K562 (cell line): ENCODE results near the gene PELI1. TPM values are rescaled to one million over a fixed set of nuclear protein-coding genes. Genes with fewer than 3 reads are reported as not detected.
"Not testable (repeated sequence)": the region's sequence is repeated elsewhere in the genome, so short reads cannot be mapped to it uniquely, and the experiment has no call there.

Experiments
- ATAC-seq: fragments of 200-7000 bp; cut with Tn5 transposase; 3 replicates; pipeline ENCODE4 v1.9.1; 2020; ENCODE audit warnings: moderate library complexity
- BruUV-seq: library from RNA; stranded (reverse); fragments of 400-500 nt; replicated peaks from 2 replicates; lab custom pipeline; 2021; lab: Mats Ljungman, UMichigan
- CTCF ChIA-PET: fragments of 300-600 bp; formaldehyde crosslinking; extraction: SDS; loops from one replicate; lab custom pipeline; 2021; ENCODE audit warnings: low intra/inter-chr PET ratio; lab: Yijun Ruan, JAX
- POLR2A ChIA-PET: fragments of 300-600, 350-650 bp; sonication (Branson Sonifier 250); formaldehyde crosslinking; extraction: SDS; loops from one replicate; lab custom pipeline; 2021; ENCODE audit warnings: antibody characterized with exemption, inconsistent platforms; lab: Yijun Ruan, JAX
- DNase-seq, 4 experiments: peaks; one replicate each; pipeline versions ENCODE4 v3.0.0 to v3.0.0-alpha.2; 2011 to 2018; ENCODE audit warnings: low spot score in 3 of 4, mixed read lengths in 3 of 4; ENCODE audit errors: extremely low read depth in 1 of 4
- FAIRE-seq: peaks from 2 replicates; lab custom pipeline; 2011; peaks lifted over from hg19 to GRCh38; lab: Jason Lieb, UNC
- H2AFZ ChIP-seq: 2 replicates; pipeline ENCODE4 v1.6.0; 2011; ENCODE audit warnings: low read depth, low read length, control low read depth, inconsistent platforms
- H3K27ac ChIP-seq: fragments of 200-600 bp; 3 replicates; pipeline ENCODE4 v1.8.0; 2011; ENCODE audit warnings: low read depth, mild to moderate bottlenecking, control low read depth, inconsistent platforms, low read length, moderate library complexity, mixed read lengths; ENCODE audit errors: extremely low read depth
- H3K27me3 ChIP-seq, 2 experiments: fragments of 300-600 bp in 1 of 2; 2 replicates in 1 of 2; 3 replicates in 1 of 2; pipeline versions ENCODE4 v1.6.0 to v1.8.0; 2011; ENCODE audit warnings: inconsistent platforms in 2 of 2, low read length in 2 of 2, mild to moderate bottlenecking in 1 of 2, mixed read lengths in 1 of 2, moderate library complexity in 1 of 2; ENCODE audit not compliant: control insufficient read depth in 2 of 2, insufficient read depth in 2 of 2
- H3K36me3 ChIP-seq: fragments of 300-600 bp; 3 replicates; pipeline ENCODE4 v1.8.0; 2011; ENCODE audit warnings: mild to moderate bottlenecking, low read length, inconsistent platforms; ENCODE audit not compliant: control insufficient read depth, insufficient read depth
- H3K4me1 ChIP-seq, 2 experiments: fragments of 200-600 bp in 1 of 2; replicated peaks in 1 of 2; 2 replicates in 1 of 2; 3 replicates in 1 of 2; pipeline versions ENCODE4 v1.5.1 to v1.8.0; 2011; ENCODE audit warnings: inconsistent platforms in 2 of 2, low read length in 2 of 2, mild to moderate bottlenecking in 1 of 2, mixed read lengths in 1 of 2, moderate library complexity in 1 of 2; ENCODE audit not compliant: control insufficient read depth in 2 of 2, insufficient read depth in 2 of 2
- H3K4me2 ChIP-seq: 2 replicates; pipeline ENCODE4 v1.6.1; 2011; ENCODE audit warnings: low read length, control low read depth, inconsistent platforms, mixed read lengths; ENCODE audit not compliant: insufficient read depth
- H3K4me3 ChIP-seq: fragments of 200-600 bp; sonication (generic), shearing (Covaris generic); 2 replicates; pipeline ENCODE4 v1.5.1; 2016; ENCODE audit warnings: control low read depth, inconsistent platforms
- H3K79me2 ChIP-seq: fragments of 200-600 bp; 3 replicates; pipeline ENCODE4 v1.8.0; 2011; ENCODE audit warnings: low read length, inconsistent platforms; ENCODE audit not compliant: control insufficient read depth, insufficient read depth
- H3K9ac ChIP-seq, 2 experiments: 2 replicates each; pipeline versions ENCODE4 v1.6.0 to v1.6.1; 2011; ENCODE audit warnings: low read depth in 2 of 2, low read length in 2 of 2, control low read depth in 1 of 2, inconsistent platforms in 1 of 2, mild to moderate bottlenecking in 1 of 2, mixed read lengths in 1 of 2; ENCODE audit not compliant: insufficient read depth in 1 of 2
- H3K9me1 ChIP-seq: one replicate; pipeline ENCODE4 v1.6.0; 2011; ENCODE audit warnings: inconsistent platforms, mild to moderate bottlenecking, low read length, moderate library complexity; ENCODE audit not compliant: control insufficient read depth, insufficient read depth
- H3K9me3 ChIP-seq: replicated peaks from 2 replicates; pipeline ENCODE4 v1.5.1; 2011; ENCODE audit warnings: low read depth, low read length, inconsistent platforms; ENCODE audit not compliant: control insufficient read depth, insufficient read depth
- H4K20me1 ChIP-seq: replicated peaks from 2 replicates; pipeline ENCODE4 v1.6.1; 2011; ENCODE audit warnings: low read length, inconsistent platforms, mixed read lengths; ENCODE audit not compliant: control insufficient read depth, insufficient read depth
- ARID2 ChIP-seq: fragments of 450-650 bp; IDR thresholded peaks from 2 replicates; pipeline ENCODE4 v1.6.1; 2017; ENCODE audit warnings: antibody characterized with exemption, mild to moderate bottlenecking
- ARNT ChIP-seq, 2 experiments: fragments of 450-650 bp; IDR thresholded peaks; 2 replicates each; pipeline ENCODE4 v1.6.1; 2016; ENCODE audit warnings: mild to moderate bottlenecking in 1 of 2
- ATF1 ChIP-seq, 2 experiments: fragments of 450-650 bp in 1 of 2; IDR thresholded peaks; 2 replicates each; pipeline ENCODE4 v1.6.1; 2016; ENCODE audit warnings: missing compliant biosample characterization in 1 of 2, missing genetic modification characterization in 1 of 2
- ATF3 ChIP-seq, 2 experiments: fragments of 450-650 bp in 1 of 2; sonication (generic) in 1 of 2; formaldehyde crosslinking in 1 of 2; IDR thresholded peaks in 1 of 2; conservative IDR thresholded peaks in 1 of 2; 2 replicates each; pipeline versions ENCODE4 v1.6.1 to v1.8.1; 2016 to 2023; ENCODE audit warnings: mild to moderate bottlenecking in 2 of 2, moderate library complexity in 2 of 2, inconsistent platforms in 1 of 2, missing genetic modification reagents in 1 of 2
- CBFA2T3 ChIP-seq: fragments of 450-650 bp; IDR thresholded peaks from 2 replicates; pipeline ENCODE4 v1.6.1; 2017
- CREB3 ChIP-seq: fragments of 450-650 bp; conservative IDR thresholded peaks from 2 replicates; pipeline ENCODE4 v1.6.1; 2016; ENCODE audit warnings: missing genetic modification characterization, low read depth, mild to moderate bottlenecking, missing compliant biosample characterization, moderate library complexity
- CXXC5 ChIP-seq: fragments of 250-450 bp; sonication (Bioruptor Pico); IDR thresholded peaks from 2 replicates; pipeline ENCODE4 v1.8.0; 2022; ENCODE audit warnings: inconsistent platforms, mild to moderate bottlenecking, moderate library complexity
- HDGF ChIP-seq: fragments of 450-650 bp; IDR thresholded peaks from 2 replicates; pipeline ENCODE4 v1.6.1; 2016
- HSF4 ChIP-seq: fragments of 250-450 bp; sonication (Bioruptor Pico); IDR thresholded peaks from 2 replicates; pipeline ENCODE4 v2.1.2; 2022; ENCODE audit warnings: mild to moderate bottlenecking, moderate library complexity, borderline replicate concordance
- RBM22 ChIP-seq: fragments of 200-400 bp; formaldehyde crosslinking; IDR thresholded peaks from 2 replicates; pipeline ENCODE4 v1.6.1; 2018; ENCODE audit warnings: low read length, low read depth; ENCODE audit not compliant: poor library complexity, severe bottlenecking
- RHOXF2B ChIP-seq: fragments of 250-450 bp; sonication (Bioruptor Pico); conservative IDR thresholded peaks from 2 replicates; pipeline ENCODE4 v1.5.1; 2021
- SMAD4 ChIP-seq: fragments of 250-450 bp; sonication (Bioruptor Pico); conservative IDR thresholded peaks from 2 replicates; pipeline ENCODE4 v1.8.0; 2021; ENCODE audit warnings: inconsistent platforms, mild to moderate bottlenecking, moderate library complexity
- TEAD2 ChIP-seq: fragments of 450-650 bp; IDR thresholded peaks from 2 replicates; pipeline ENCODE4 v1.6.1; 2016; ENCODE audit warnings: missing genetic modification characterization, control low read depth, missing compliant biosample characterization
- U2AF1 ChIP-seq: fragments of 200-400 bp; formaldehyde crosslinking; optimal IDR thresholded peaks from 2 replicates; pipeline ENCODE3; 2017; ENCODE audit warnings: mild to moderate bottlenecking, low read depth, low read length, moderate library complexity
- ZBTB17 ChIP-seq: fragments of 450-650 bp; formaldehyde crosslinking; IDR thresholded peaks from 2 replicates; pipeline ENCODE4 v1.4.0; 2020; ENCODE audit warnings: mild to moderate bottlenecking
- ZBTB9 ChIP-seq: fragments of 450-650 bp; formaldehyde crosslinking; IDR thresholded peaks from 2 replicates; pipeline ENCODE4 v1.4.0; 2020; ENCODE audit warnings: mild to moderate bottlenecking, moderate library complexity
- ZC3H11A ChIP-seq: IDR thresholded peaks from 2 replicates; pipeline ENCODE4 v1.6.1; 2012; ENCODE audit warnings: low read depth, low read length, improper control_type of control experiment
- WGBS: fragments of 100-300 bp; shearing (Covaris generic); methylation state at CpG from one replicate; pipeline ENCODE4 v1.1.6; 2016; ENCODE audit warnings: low coverage, mixed read lengths; ENCODE audit not compliant: insufficient coverage; ENCODE audit errors: missing lambda C conversion rate; 5-methylcytosine and 5-hydroxymethylcytosine counted together
- in situ Hi-C: fragments of 300-500 bp; cut with MboI; formaldehyde crosslinking; loops from 4 replicates; pipeline ENCODE4 v1.15.0; 2018; ENCODE audit warnings: inconsistent platforms, mixed read lengths
- intact Hi-C: fragments of 100-400 bp; cut with micrococcal nuclease; formaldehyde crosslinking; loops from 2 replicates; pipeline ENCODE4 v1.14.2; 2022
- polyA plus RNA-seq, 8 experiments: library from polyadenylated mRNA; depleted of rRNA in 4 of 8; stranded (reverse) in 5 of 8; unstranded in 3 of 8; fragments of >200 nt; fragmentation: Nextera tagmentation in 2 of 8; fragmentation: Illumina TruSeq in 1 of 8; extraction: Ambion mirVana in 2 of 8; extraction: Trizol in 1 of 8; gene quantifications; 2 replicates each; pipeline versions ENCODE4 v1.2.1 to v1.2.3, GENCODE V29; 2011 to 2014; ENCODE audit warnings: inconsistent platforms in 1 of 8, missing spikeins in 1 of 8
- total RNA-seq, 7 experiments: library from RNA; depleted of rRNA in 6 of 7; stranded (reverse); fragments of >200 nt in 6 of 7; fragmentation: Illumina TruSeq in 2 of 7; extraction: Trizol in 2 of 7; gene quantifications; 2 replicates each; pipeline versions ENCODE4 v1.2.1 to v1.2.3, GENCODE V29; 2011 to 2021; ENCODE audit warnings: low replicate concordance in 1 of 7
- TF ChIP-seq, protein P1 (sequence below): fragments of 450-650 bp; formaldehyde crosslinking; IDR thresholded peaks from 2 replicates; pipeline ENCODE4 v1.4.0; 2022; ENCODE audit warnings: mild to moderate bottlenecking, moderate library complexity

The PELI1 gene
- total and polyA plus RNA-seq, 9 of the 15 experiments (the other 6 are each of a cell fraction or from before 2014, with no cell fraction given) = 3.3 to 19.2 (median 12.5) TPM

DNA sequence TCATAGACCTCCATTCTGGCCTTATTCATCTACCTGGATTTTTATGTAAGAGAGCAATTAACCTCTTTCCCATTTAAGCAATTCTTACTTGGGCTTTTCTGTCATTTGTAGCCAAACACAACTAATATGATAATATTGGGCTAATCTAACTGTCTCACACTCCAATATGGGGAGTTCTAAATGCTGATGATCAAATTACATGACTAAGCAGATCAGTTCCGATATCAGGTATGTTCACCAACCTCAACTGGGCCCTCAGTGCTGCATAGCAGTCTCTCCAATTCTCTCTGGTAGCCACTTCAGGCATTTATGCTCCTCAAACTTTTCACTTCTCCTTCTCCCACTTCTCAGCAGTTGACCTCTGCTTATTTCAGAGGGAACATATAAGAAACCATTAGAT is 64.0 kb downstream of the PELI1 start (continued):
- TF ChIP-seq CXXC5 (CRISPR knock-in tag) (no peak), ATF3 (IDR thresholded peaks at IDR 0.05) (peak; percentile 16; the same call in 1 of the 2 replicates), ATF3 (CRISPR knock-in tag; conservative IDR thresholded peaks at IDR 0.05) (no peak), HSF4 (no peak), ZC3H11A (no peak), RBM22 (no peak), U2AF1 (no peak), ATF1 (CRISPR knock-in tag; IDR thresholded peaks at IDR 0.05) (no peak), ATF1 (tag; IDR thresholded peaks at IDR 0.05) (peak; percentile 43; the same call in 1 of the 2 replicates)

GRCh38 chr2:64079688-64080087 is 64.5 kb downstream of the PELI1 start:
- 13% methylated on average over 5 of the region's 6 CpGs for WGBS
- BruUV-seq, H3K9me3 ChIP-seq, H3K27me3 ChIP-seq, H3K9ac ChIP-seq, intact Hi-C loops, H3K36me3 ChIP-seq, H4K20me1 ChIP-seq, FAIRE-seq, H3K79me2 ChIP-seq, H3K4me3 ChIP-seq, CTCF ChIA-PET, H3K9me1 ChIP-seq, in situ Hi-C loops: not testable (repeated sequence)
- POLR2A ChIA-PET = interaction anchor here (1.2 kb wide), 2 partner anchors 12 to 768 kb away, joined by 3 read pairs; no protein-coding TSS in a partner anchor
- peak overlapping the region; percentile 2 for H3K4me2 ChIP-seq
- peak; percentile 63 for ATAC-seq
- peaks cover 7 to 25% of the 10 kb centered on the region in 2 experiments for H3K4me1 ChIP-seq
- peak overlapping the region; percentile 21; the same call in 2 of the 3 replicates for H3K27ac ChIP-seq
- peak in 1 of 4 experiments; percentile 29 for DNase-seq
- H2AFZ ChIP-seq = peak overlapping the region; percentile 69
- peak; percentile 73 for TF ChIP-seq ZBTB9 (CRISPR knock-in tag)
- 0 out of 2 replicates have a peak, but pooled peaks have one; percentile 13 for TF ChIP-seq TEAD2 (tag)
- peak; percentile 55; the same call in 1 of the 2 replicates for TF ChIP-seq SMAD4 (CRISPR knock-in tag)
- peak; percentile 24; the same call in 1 of the 2 replicates for TF ChIP-seq CXXC5 (CRISPR knock-in tag)
- 0 out of 2 replicates have a peak, but pooled peaks have one; percentile 43 for TF ChIP-seq ARID2
- TF ChIP-seq, protein P1, sequence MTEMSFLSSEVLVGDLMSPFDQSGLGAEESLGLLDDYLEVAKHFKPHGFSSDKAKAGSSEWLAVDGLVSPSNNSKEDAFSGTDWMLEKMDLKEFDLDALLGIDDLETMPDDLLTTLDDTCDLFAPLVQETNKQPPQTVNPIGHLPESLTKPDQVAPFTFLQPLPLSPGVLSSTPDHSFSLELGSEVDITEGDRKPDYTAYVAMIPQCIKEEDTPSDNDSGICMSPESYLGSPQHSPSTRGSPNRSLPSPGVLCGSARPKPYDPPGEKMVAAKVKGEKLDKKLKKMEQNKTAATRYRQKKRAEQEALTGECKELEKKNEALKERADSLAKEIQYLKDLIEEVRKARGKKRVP (CRISPR knock-in tag) = peak; percentile 8; the same call in 1 of the 2 replicates
- peak; percentile 86 to 97; a peak in 3 of 4 replicates for TF ChIP-seq ARNT (IDR thresholded peaks at IDR 0.05)
- 0 out of 2 replicates have a peak, but pooled peaks have one; percentile 30 for TF ChIP-seq CREB3 (tag)
- 0 out of 2 replicates have a peak, but pooled peaks have one; percentile 28 for TF ChIP-seq RHOXF2B (CRISPR knock-in tag)
- TF ChIP-seq CBFA2T3 = peak; percentile 62
- TF ChIP-seq ZBTB17 (CRISPR knock-in tag) = 0 out of 2 replicates have a peak, but pooled peaks have one; percentile 25
- 0 out of 2 replicates have a peak, but pooled peaks have one; percentile 35 for TF ChIP-seq HDGF
